Activated naive CD8-positive, alpha-beta T cell treated with anti-CD3 and anti-CD28 coated beads, Interleukin-2, amount 10 ng/mL, durations not matched to agents 7 days and 5 days (primary cell): Measurements from ENCODE around the gene COL5A1. TPM values are rescaled to one million over a fixed set of nuclear protein-coding genes. Genes with fewer than 3 reads are reported as not detected.

Source experiments
- ATAC-seq: fragments of 150-1000 bp; cut with Tn5 transposase; one replicate; pipeline ENCODE4 v1.10.0; 2021; ENCODE audit warnings: low read depth, moderate library complexity
- POLR2A ChIA-PET: fragments of 350-600 bp; sonication (Branson Sonifier 250); formaldehyde crosslinking; loops from one replicate; lab custom pipeline; 2021; ENCODE audit warnings: antibody characterized with exemption; lab: Charles Lee
- DNase-seq: peaks from one replicate; pipeline ENCODE4 v3.0.0; 2021
- H3K27ac Mint-ChIP-seq: one replicate; pipeline ENCODE4 v1.8.0; 2022; ENCODE audit warnings: mild to moderate bottlenecking, mixed read lengths
- H3K27me3 Mint-ChIP-seq: one replicate; pipeline ENCODE4 v1.8.0; 2022; ENCODE audit warnings: mild to moderate bottlenecking, moderate library complexity, mixed read lengths
- H3K36me3 Mint-ChIP-seq: one replicate; pipeline ENCODE4 v1.8.0; 2021; ENCODE audit warnings: mild to moderate bottlenecking, mixed read lengths
- H3K4me1 Mint-ChIP-seq: one replicate; pipeline ENCODE4 v1.8.0; 2021; ENCODE audit warnings: mixed read lengths
- H3K4me3 Mint-ChIP-seq: one replicate; pipeline ENCODE4 v1.8.0; 2022; ENCODE audit warnings: mild to moderate bottlenecking, moderate library complexity, mixed read lengths
- H3K9me3 Mint-ChIP-seq: one replicate; pipeline ENCODE4 v1.8.0; 2021; ENCODE audit warnings: mixed read lengths
- total RNA-seq, 2 experiments: library from RNA; stranded (reverse); gene quantifications; one replicate each; pipeline ENCODE4 v1.2.3, GENCODE V29; 2021

Gene COL5A1
- total RNA-seq, 2 experiments from 2014 or later = 0.71 to 0.86 TPM

GRCh38 chr9:134777153-134777552 lies 135.6 kb downstream of the COL5A1 start:
- POLR2A ChIA-PET = no interaction called here
- H3K36me3 Mint-ChIP-seq = no peaks in the 10 kb centered on the region
- H3K27ac Mint-ChIP-seq = no peak overlapping the region
- DNase-seq = no peak
- no peaks in the 10 kb centered on the region for H3K27me3 Mint-ChIP-seq
- no peaks in the 10 kb centered on the region for H3K9me3 Mint-ChIP-seq
- no peaks in the 10 kb centered on the region for H3K4me1 Mint-ChIP-seq
- ATAC-seq = no peak
- no peak overlapping the region for H3K4me3 Mint-ChIP-seq

GRCh38 chr9:134778156-134778555 lies 136.6 kb downstream of the COL5A1 start:
- Mint-ChIP-seq H3K4me1 (no peaks in the 10 kb centered on the region), H3K27ac (no peak overlapping the region), H3K36me3 (no peaks in the 10 kb centered on the region), H3K9me3 (no peaks in the 10 kb centered on the region), H3K4me3 (no peak overlapping the region), H3K27me3 (no peaks in the 10 kb centered on the region)
- no peak for ATAC-seq
- no peak for DNase-seq
- POLR2A ChIA-PET = no interaction called here

- POLR2A ChIA-PET = no interaction called here
- DNase-seq = no peak
- Mint-ChIP-seq H3K27ac (no peak overlapping the region), H3K9me3 (no peaks in the 10 kb centered on the region), H3K4me3 (no peak overlapping the region), H3K36me3 (no peaks in the 10 kb centered on the region), H3K4me1 (no peaks in the 10 kb centered on the region), H3K27me3 (no peaks in the 10 kb centered on the region)
- no peak for ATAC-seq
Measured at GRCh38 chr9:134778841-134779411, 137.3 kb downstream of the COL5A1 start.

- Mint-ChIP-seq H3K4me1 (no peaks in the 10 kb centered on the region), H3K4me3 (no peak overlapping the region), H3K27me3 (no peaks in the 10 kb centered on the region), H3K9me3 (no peaks in the 10 kb centered on the region), H3K36me3 (no peaks in the 10 kb centered on the region), H3K27ac (no peak overlapping the region)
- POLR2A ChIA-PET = interaction anchor here (0.6 kb wide), 1 partner anchor 124 kb away, joined by 3 read pairs; no protein-coding TSS in a partner anchor
- ATAC-seq (no peak), DNase-seq (no peak)
Measured at GRCh38 chr9:134779640-134780039, 138.0 kb downstream of the COL5A1 start.

- POLR2A ChIA-PET = no interaction called here
- ATAC-seq = no peak
- H3K4me3 Mint-ChIP-seq = no peak overlapping the region
Measured at GRCh38 chr9:134781591-134782302, 140.1 kb downstream of the COL5A1 start.

GRCh38 chr9:134782921-134783698 lies 141.5 kb downstream of the COL5A1 start:
- ATAC-seq (no peak), DNase-seq (no peak)
- Mint-ChIP-seq H3K36me3 (no peaks in the 10 kb centered on the region), H3K4me3 (no peak overlapping the region), H3K4me1 (no peaks in the 10 kb centered on the region), H3K27ac (no peak overlapping the region), H3K27me3 (no peaks in the 10 kb centered on the region), H3K9me3 (no peaks in the 10 kb centered on the region)
- POLR2A ChIA-PET = no interaction called here

More at GRCh38 chr9:134781591-134782302, 140.1 kb downstream of the COL5A1 start:
- no peaks in the 10 kb centered on the region for H3K4me1 Mint-ChIP-seq
- DNase-seq = no peak
- no peaks in the 10 kb centered on the region for H3K27me3 Mint-ChIP-seq
- no peak overlapping the region for H3K27ac Mint-ChIP-seq
- H3K36me3 Mint-ChIP-seq = no peaks in the 10 kb centered on the region
- no peaks in the 10 kb centered on the region for H3K9me3 Mint-ChIP-seq

- POLR2A ChIA-PET = no interaction called here
- Mint-ChIP-seq H3K4me1 (no peaks in the 10 kb centered on the region), H3K9me3 (no peaks in the 10 kb centered on the region), H3K4me3 (no peak overlapping the region), H3K27ac (no peak overlapping the region), H3K36me3 (no peaks in the 10 kb centered on the region), H3K27me3 (no peaks in the 10 kb centered on the region)
- DNase-seq (no peak), ATAC-seq (no peak)
Measured at GRCh38 chr9:134783699-134784039, 142.1 kb downstream of the COL5A1 start.

- ATAC-seq = no peak
- Mint-ChIP-seq H3K9me3 (no peaks in the 10 kb centered on the region), H3K4me1 (no peaks in the 10 kb centered on the region), H3K36me3 (no peaks in the 10 kb centered on the region), H3K27ac (no peak overlapping the region), H3K4me3 (no peak overlapping the region), H3K27me3 (no peaks in the 10 kb centered on the region)
- POLR2A ChIA-PET = no interaction called here
- DNase-seq = no peak
Measured at GRCh38 chr9:134784577-134785305, 143.1 kb downstream of the COL5A1 start.

- ATAC-seq (no peak), DNase-seq (no peak)
- no peaks in the 10 kb centered on the region for H3K36me3 Mint-ChIP-seq
- no peaks in the 10 kb centered on the region for H3K9me3 Mint-ChIP-seq
- no peaks in the 10 kb centered on the region for H3K27me3 Mint-ChIP-seq
- no peak overlapping the region for H3K27ac Mint-ChIP-seq
- H3K4me1 Mint-ChIP-seq = no peaks in the 10 kb centered on the region
- POLR2A ChIA-PET = no interaction called here
- no peak overlapping the region for H3K4me3 Mint-ChIP-seq
Measured at GRCh38 chr9:134785325-134786108, 143.9 kb downstream of the COL5A1 start.

- ATAC-seq = no peak
- H3K27me3 Mint-ChIP-seq = no peaks in the 10 kb centered on the region
- no peaks in the 10 kb centered on the region for H3K4me1 Mint-ChIP-seq
- no peaks in the 10 kb centered on the region for H3K36me3 Mint-ChIP-seq
- no peaks in the 10 kb centered on the region for H3K9me3 Mint-ChIP-seq
- H3K27ac Mint-ChIP-seq = no peak overlapping the region
- H3K4me3 Mint-ChIP-seq = no peak overlapping the region
- no peak for DNase-seq
- POLR2A ChIA-PET = no interaction called here
Measured at GRCh38 chr9:134787601-134788531, 146.3 kb downstream of the COL5A1 start.

- POLR2A ChIA-PET = no interaction called here
Measured at GRCh38 chr9:134789168-134789567, 147.6 kb downstream of the COL5A1 start.

GRCh38 chr9:134791009-134791408 lies 149.4 kb downstream of the COL5A1 start:
- H3K27me3 Mint-ChIP-seq = peaks cover 7% of the 10 kb centered on the region
- H3K27ac Mint-ChIP-seq = no peak overlapping the region
- H3K4me3 Mint-ChIP-seq = no peak overlapping the region
- DNase-seq = no peak
- no peaks in the 10 kb centered on the region for H3K36me3 Mint-ChIP-seq
- no peaks in the 10 kb centered on the region for H3K9me3 Mint-ChIP-seq
- no peaks in the 10 kb centered on the region for H3K4me1 Mint-ChIP-seq
- ATAC-seq = no peak
- POLR2A ChIA-PET = no interaction called here

More at GRCh38 chr9:134789168-134789567, 147.6 kb downstream of the COL5A1 start:
- Mint-ChIP-seq H3K36me3 (no peaks in the 10 kb centered on the region), H3K27me3 (peaks cover 3% of the 10 kb centered on the region), H3K4me3 (no peak overlapping the region), H3K4me1 (no peaks in the 10 kb centered on the region), H3K9me3 (no peaks in the 10 kb centered on the region), H3K27ac (no peak overlapping the region)
- ATAC-seq (no peak), DNase-seq (no peak)
